Measurements from ENCODE around the gene LLCFC1. TPM values are rescaled to one million over a fixed set of nuclear protein-coding genes. Genes with fewer than 3 reads are reported as not detected.

LLCFC1 gene
- total and polyA plus RNA-seq, 2 of the 8 experiments (the other 6 are each of a cell fraction or from before 2014, with no cell fraction given), result not detected

- TF ChIP-seq CHD7 (IDR thresholded peaks at IDR 0.05; ENCODE audit: insufficient replicate concordance, low read length) (no peak), TCF12 (IDR thresholded peaks at IDR 0.05; ENCODE audit: low read depth, low read length) (no peak), CREB1 (IDR thresholded peaks at IDR 0.05) (no peak), SIRT6 (IDR thresholded peaks at IDR 0.05; ENCODE audit: low read length) (no peak), PHF8 (conservative IDR thresholded peaks at IDR 0.05; ENCODE audit: low read depth, low read length) (no peak), POLR2AphosphoS5 (IDR thresholded peaks at IDR 0.05; ENCODE audit: low read depth, low read length) (no peak), CBX8 (IDR thresholded peaks at IDR 0.05; ENCODE audit: borderline replicate concordance, low read depth, low read length) (no peak), POLR2A (IDR thresholded peaks at IDR 0.05; ENCODE audit: control extremely low read depth in 1 of 2, low read depth in 2 of 2, low read length in 2 of 2) (no peak)
These were observed 47.7 kb upstream of the LLCFC1 start (continued) for GRCh38 chr7:142891490-142892082.
